Body of pancreas (tissue), 4 donors: ENCODE measurements around the gene IL6R.

ENCODE experiments used
- CTCF ChIP-seq, 7 experiments: fragments of 450-650 bp in 4 of 7; fragments of 200-600 bp in 3 of 7; sonication (generic) in 3 of 7; IDR thresholded peaks; one replicate each; pipeline ENCODE4 v1.5.1; 2016 to 2019; ENCODE audit warnings: antibody characterized with exemption in 7 of 7
- POLR2A ChIP-seq, 3 donors: fragments of 450-650 bp; IDR thresholded peaks; one replicate each; pipeline ENCODE4 v1.6.1; 2016; ENCODE audit warnings: antibody characterized with exemption in 3 of 3, mild to moderate bottlenecking in 2 of 3

GRCh38 chr1:154431586-154432373, 26.6 kb downstream of the IL6R start:
- TF ChIP-seq CTCF (IDR thresholded peaks at IDR 0.05): no peak
- TF ChIP-seq POLR2A (IDR thresholded peaks at IDR 0.05): no peak
